HG03469 (cell line): ENCODE results near the gene CCNO.

Source experiments
- ATAC-seq: cut with Tn5 transposase; IDR thresholded peaks from one replicate; pipeline ENCODE4 v1.9.1; 2021; ENCODE audit warnings: mild to moderate bottlenecking, moderate library complexity, moderate number of reproducible peaks; ENCODE audit not compliant: unreplicated experiment

CCNO gene

GRCh38 chr5:55223812-55224240, 9.6 kb downstream of the CCNO start:
- no peak for ATAC-seq

GRCh38 chr5:55222985-55223811, 10.2 kb downstream of the CCNO start:
- ATAC-seq = no peak

GRCh38 chr5:55222092-55222984, 11.1 kb downstream of the CCNO start:
- ATAC-seq = no peak

GRCh38 chr5:55220433-55221185, 12.8 kb downstream of the CCNO start:
- no peak for ATAC-seq

GRCh38 chr5:55219770-55220169, 13.6 kb downstream of the CCNO start:
- ATAC-seq = no peak

GRCh38 chr5:55218967-55219366, 14.4 kb downstream of the CCNO start:
- no peak for ATAC-seq

GRCh38 chr5:55211184-55211874, 22.1 kb downstream of the CCNO start:
- no peak for ATAC-seq

- no peak for ATAC-seq
Observed at GRCh38 chr5:55205001-55205400, 28.4 kb downstream of the CCNO start.

- ATAC-seq = no peak
Observed at GRCh38 chr5:55191165-55191564, 42.2 kb downstream of the CCNO start.

- ATAC-seq = no peak
Observed at GRCh38 chr5:55188656-55189540, 44.5 kb downstream of the CCNO start.

GRCh38 chr5:55187370-55187769, 46.0 kb downstream of the CCNO start:
- no peak for ATAC-seq
